NCI-H69 (cell line): ENCODE data around the gene PIMREG.

Experiments
- DNase-seq: peaks from one replicate; lab custom pipeline; 2025; lab: John Stamatoyannopoulos, UW

Gene PIMREG

DNA sequence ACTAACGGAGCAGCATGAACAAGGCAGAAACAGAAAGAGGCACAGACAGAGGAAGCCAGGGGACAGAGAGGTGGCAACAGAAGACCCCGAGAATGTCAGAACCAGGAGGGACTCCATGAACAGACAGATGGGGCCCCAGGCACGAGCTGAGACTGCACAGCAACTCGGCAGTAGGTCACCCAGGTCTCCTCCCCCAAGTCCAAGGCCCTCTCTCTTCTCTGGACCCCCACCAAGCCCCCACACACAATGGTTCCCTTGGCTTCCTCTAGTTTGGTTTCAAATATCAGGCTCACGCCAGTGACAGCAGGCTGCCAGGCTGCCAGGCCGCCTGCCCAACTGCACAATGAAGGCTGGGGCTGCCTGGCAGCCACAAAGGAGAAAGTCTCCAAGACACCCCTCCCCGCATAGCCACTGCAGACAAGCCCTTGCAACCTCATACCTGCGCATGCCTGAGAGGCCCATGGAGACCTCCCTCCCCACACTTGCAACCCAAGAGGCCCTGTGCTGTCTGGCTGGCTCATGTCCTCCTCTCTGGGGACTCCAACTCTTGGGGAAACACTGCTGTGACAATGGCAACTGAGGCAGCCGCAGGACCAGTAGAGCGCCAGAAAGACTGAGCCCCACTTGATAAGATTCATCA lies 54.8 kb downstream of the PIMREG start:
- peak; percentile 15 for DNase-seq
